ENCODE results near the gene ZNF485. TPM values are rescaled to one million over a fixed set of nuclear protein-coding genes. Genes with fewer than 3 reads are reported as not detected.
A peak's percentile ranks its signal among the peaks of the same experiment; 100 is the strongest.
"Not testable (repeated sequence)": the region's sequence is repeated elsewhere in the genome, so short reads cannot be mapped to it uniquely, and the experiment has no call there.

Gene ZNF485
- total RNA-seq, 2 donors from 2014 or later, result 2.7 to 2.9 TPM

DNA sequence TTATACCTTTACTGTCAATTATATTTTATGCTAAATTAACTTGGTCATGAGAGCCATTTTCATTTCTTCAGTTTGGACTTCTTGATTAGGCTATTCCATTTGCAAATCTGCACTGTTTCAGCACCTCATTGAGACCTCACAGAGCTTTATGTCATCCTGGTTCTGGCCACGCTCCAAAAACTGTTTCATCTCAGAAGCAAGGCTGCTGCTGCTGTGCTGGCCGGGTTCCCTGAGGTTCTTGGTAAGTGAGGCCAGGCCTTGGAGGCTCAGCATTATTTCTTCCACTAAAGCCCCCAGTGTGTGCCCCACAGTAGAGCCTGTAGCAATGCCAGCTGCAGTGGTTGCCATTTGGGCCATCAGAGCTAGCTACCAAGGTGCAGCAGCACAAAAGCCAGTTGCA, 7.8 kb upstream of the ZNF485 start:
- DNase-seq (ENCODE audit: low spot score), result no peak
- intact Hi-C loops (cut with DNase I), result no loop called here

GRCh38 chr10:43599333-43599732, 6.9 kb upstream of the ZNF485 start:
- DNase-seq (ENCODE audit: low spot score), result no peak
- intact Hi-C loops (cut with DNase I), result no loop called here

DNA sequence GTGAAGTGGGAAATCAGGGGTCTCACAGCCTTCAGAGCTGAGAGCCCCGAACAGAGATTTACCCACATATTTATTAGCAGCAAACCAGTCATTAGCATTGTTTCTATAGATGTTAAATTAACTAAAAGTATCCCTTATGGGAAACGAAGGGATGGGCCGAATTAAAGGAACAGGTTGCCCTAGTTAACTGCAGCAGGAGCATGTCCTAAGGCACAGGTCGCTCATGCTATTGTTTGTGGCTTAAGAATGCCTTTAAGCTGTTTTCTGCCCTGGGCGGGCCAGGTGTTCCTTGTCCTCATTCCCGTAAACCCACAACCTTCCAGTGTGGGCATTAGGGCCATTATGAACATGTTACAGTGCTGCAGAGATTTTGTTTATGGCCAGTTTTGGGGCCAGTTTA, 4.7 kb upstream of the ZNF485 start:
- intact Hi-C loops (cut with DNase I); DNase-seq (ENCODE audit: low spot score): not testable (repeated sequence)

- no peak for DNase-seq (ENCODE audit: low spot score)
- intact Hi-C loops (cut with DNase I), result no loop called here
These were observed 352 bp upstream of the ZNF485 start for GRCh38 chr10:43605850-43606322.

DNA sequence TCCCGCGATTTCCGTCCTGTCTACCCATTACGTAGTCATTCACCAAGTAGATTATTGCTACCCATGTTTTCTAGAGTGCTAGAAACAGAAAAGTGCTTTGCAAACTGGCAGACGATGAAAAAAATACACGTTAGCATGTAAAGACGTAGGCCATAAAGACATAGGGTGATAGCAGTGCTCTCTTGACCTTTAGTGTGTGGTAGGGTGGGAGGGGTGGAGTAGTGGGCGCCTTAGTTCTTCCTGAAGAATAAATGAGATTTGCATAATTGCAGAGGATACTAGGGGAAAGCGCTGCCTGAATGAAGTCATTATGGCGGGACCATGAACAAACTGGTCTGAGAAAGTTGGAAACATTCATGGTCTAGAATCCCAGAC, 948 bp downstream of the ZNF485 start:
- no peak for DNase-seq (ENCODE audit: low spot score)

GRCh38 chr10:43610636-43611035, 4.4 kb downstream of the ZNF485 start:
- intact Hi-C loops (cut with DNase I), result no loop called here
- no peak for DNase-seq (ENCODE audit: low spot score)

More for the DNA sequence above, 948 bp downstream of the ZNF485 start:
- intact Hi-C loops (cut with DNase I), result no loop called here

DNA sequence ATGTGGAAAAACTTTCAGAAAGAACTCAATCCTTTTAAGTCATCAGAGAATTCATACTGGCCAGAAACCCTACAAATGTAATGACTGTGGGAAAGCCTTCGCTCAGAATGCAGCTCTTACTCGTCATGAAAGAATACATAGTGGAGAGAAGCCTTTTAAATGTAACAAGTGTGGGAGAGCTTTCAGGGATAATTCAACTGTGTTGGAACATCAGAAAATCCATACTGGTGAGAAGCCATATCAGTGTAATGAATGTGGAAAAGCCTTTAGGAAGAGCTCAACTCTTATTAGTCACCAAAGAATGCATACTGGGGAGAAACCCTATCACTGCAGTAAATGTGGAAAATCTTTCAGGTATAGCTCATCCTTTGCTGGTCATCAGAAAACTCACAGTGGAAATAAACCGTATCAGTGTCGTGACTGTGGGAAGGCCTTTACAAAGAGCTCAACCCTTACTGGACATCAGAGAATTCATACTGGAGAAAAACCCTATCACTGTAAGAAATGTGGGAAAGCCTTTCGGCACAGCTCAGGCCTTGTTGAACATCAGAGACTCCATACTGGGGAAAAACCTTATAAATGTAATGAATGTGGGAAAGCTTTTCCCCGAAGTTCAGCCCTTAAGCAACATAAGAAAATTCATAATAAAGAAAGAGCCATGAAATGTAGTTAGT, 10.6 kb downstream of the ZNF485 start:
- DNase-seq (ENCODE audit: low spot score), result no peak
- intact Hi-C loops (cut with DNase I), result no loop called here

DNA sequence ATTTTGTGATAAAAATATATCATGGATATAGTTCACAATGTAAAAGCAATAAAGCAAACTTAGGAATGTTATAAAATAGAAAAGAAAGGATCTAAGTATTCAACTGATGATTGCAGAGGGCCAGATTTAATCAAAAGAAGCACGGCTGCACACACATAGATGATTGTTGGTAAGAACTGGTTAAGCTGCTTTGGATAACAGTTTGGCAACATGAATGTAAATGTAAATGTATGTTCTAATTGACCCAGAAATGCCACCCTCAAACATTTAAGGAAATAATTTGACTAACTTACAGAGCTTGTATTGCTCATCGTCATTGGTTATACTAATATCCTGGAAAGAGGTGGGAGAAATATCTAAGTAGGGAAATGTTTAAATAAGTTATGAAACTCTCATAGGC, 13.1 kb downstream of the ZNF485 start:
- intact Hi-C loops (cut with DNase I), result no loop called here
- DNase-seq (ENCODE audit: low spot score), result no peak

DNA sequence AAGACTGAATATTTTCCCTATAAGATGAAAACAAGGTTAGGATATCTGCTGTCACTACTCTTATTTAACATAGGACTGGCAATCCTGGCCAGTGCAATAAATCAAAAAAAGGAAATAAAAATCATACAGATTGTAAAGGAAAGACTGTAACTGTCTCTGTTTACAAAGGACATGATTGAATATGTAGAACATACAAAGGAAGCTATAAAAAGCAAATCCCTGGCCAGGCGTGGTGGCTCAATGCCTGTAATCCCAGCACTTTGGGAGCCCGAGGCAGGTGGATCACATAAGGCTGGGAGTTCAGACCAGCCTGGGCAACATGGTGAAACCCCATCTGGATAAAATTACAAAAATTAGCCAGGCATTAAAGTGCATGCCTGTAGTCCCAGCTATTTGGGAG, 15.8 kb downstream of the ZNF485 start:
- no peak for DNase-seq (ENCODE audit: low spot score)
- intact Hi-C loops (cut with DNase I), result no loop called here

DNA sequence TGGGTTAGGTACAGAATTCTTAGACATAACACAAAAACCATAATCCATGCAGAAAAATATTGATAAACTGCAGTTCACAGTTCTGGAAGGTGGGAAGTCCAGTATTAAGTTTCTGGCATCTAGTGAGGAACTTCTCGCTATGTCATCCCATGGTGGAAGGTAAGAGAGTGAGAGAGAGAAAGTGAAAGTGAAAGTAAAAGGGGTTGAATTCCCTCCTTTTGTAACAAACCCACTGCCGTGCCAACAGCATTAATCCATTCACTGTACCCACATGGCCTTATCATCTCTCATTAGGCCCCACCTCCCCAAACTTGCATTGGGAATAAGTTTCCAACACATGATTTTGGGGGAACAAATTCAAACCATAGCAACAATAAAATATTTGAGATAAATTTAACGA, 17.1 kb downstream of the ZNF485 start:
- intact Hi-C loops (cut with DNase I), result no loop called here
- no peak for DNase-seq (ENCODE audit: low spot score)

GRCh38 chr10:43627942-43628341, 21.7 kb downstream of the ZNF485 start:
- DNase-seq (ENCODE audit: low spot score), result no peak
- intact Hi-C loops (cut with DNase I), result no loop called here

GRCh38 chr10:43628956-43629355, 22.7 kb downstream of the ZNF485 start:
- intact Hi-C loops (cut with DNase I), result no loop called here
- no peak for DNase-seq (ENCODE audit: low spot score)

DNA sequence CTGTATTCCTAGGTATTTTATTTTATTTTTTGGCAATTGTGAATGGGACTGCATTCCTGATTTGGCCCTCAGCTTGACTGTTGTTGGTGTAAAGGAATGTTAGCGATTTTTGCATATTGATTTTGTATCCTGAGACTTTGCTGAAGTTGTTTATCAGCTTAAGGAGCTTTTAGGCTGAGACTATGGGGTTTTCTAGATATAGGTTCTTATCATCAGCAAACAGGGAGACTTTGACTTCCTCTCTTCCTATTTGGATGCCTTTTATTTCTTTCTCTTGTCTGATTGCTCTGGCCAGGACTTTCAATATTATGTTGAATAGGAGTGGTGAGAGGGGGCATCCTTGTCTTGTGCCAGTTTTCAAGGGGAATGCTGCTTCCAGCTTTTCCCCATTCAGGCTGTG, 29.6 kb downstream of the ZNF485 start:
- intact Hi-C loops (cut with DNase I); DNase-seq (ENCODE audit: low spot score): not testable (repeated sequence)

GRCh38 chr10:43640603-43641002, 34.4 kb downstream of the ZNF485 start:
- intact Hi-C loops (cut with DNase I), result loop anchor here in 1 of 2 donors (2.0 kb wide), 1 partner anchor 66 kb away; no protein-coding TSS in a partner anchor
- DNase-seq (ENCODE audit: low spot score), result no peak

DNA sequence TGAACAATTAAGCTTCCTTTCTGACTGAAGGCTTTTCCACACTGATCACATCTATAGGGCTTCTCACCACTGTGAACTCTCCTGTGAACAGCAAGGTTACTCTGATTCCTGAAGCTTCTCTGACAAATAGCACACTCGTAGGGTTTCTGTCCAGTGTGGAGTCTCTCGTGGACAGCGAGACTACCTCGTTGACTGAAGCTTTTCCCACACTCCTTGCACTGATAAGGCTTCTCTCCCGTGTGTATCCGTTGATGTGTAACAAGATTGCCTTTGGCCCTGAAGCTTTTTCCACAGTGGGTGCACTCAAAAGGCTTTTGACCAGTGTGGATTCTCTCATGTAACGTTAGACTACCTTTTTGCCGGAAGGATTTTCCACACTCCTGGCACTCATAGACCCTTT, 38.0 kb downstream of the ZNF485 start:
- intact Hi-C loops (cut with DNase I), result no loop called here
- no peak for DNase-seq (ENCODE audit: low spot score)

DNA sequence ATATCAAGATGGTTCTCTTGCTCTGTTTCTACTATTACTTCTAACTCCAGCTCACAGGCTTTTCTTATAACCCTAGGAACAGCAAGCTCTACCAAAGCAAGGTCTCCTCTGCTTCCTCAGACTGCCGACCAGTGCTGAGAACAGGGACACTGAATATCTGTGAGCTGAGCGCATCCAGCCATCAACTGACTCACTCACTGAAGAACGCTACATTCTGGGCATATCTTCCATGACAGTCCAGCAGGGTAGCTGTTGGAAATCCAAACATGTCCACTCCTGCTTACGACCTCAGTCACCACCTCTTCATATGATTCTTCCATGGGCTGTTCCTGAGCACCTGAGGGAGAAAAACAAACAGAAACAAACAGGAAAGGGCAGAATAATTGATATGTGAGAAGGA, 39.6 kb downstream of the ZNF485 start:
- intact Hi-C loops (cut with DNase I), result no loop called here
- DNase-seq (ENCODE audit: low spot score), result no peak

DNA sequence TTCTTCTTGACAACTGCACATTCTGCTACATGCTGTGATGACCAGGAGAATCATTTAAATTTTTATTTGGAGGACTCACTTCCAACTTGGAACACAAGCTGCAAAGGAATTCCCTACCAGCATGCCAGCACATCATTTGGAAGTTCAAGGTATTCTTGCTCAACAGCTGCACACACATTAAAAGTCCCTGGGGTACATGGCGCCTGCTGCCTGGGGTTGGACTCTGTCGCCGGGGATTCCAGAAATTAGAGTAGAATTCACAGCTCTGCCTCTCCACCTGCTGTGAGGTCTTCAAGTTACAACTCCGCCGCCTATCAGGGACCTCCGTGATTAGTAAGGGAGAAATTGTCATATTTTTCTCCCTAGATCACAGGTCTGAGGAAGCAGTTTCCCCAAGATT, 41.3 kb downstream of the ZNF485 start:
- intact Hi-C loops (cut with DNase I), result no loop called here

GRCh38 chr10:43648095-43648397, 41.8 kb downstream of the ZNF485 start:
- no peak for DNase-seq (ENCODE audit: low spot score)
- intact Hi-C loops (cut with DNase I), result no loop called here

More for the DNA sequence above, 41.3 kb downstream of the ZNF485 start:
- no peak for DNase-seq (ENCODE audit: low spot score)

GRCh38 chr10:43648398-43649184, 42.4 kb downstream of the ZNF485 start, which contains the start of gene ZNF32:
Gene ZNF32 (minus strand): TSS chr10:43648881. CDS start chr10:43646133, 2,748 bp downstream.
- peak; percentile 94 for DNase-seq (ENCODE audit: low spot score)
- intact Hi-C loops (cut with DNase I), result no loop called here

DNA sequence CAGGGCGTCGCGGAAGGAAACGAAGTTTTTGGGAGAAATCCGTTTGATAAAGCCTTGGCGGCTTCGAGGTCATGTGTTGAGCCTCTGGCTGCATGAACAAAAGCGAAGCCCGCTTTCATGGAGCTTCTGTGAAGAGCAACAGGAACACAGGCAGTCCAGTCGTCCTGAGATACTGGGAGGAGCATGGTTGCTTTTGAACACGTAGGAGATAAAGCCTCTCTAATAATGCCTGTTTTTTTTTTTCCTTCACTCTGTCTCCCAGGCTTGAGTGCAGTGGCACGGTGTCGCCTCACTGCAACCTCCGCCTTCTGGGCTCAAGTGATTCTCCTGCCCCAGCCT, 42.9 kb downstream of the ZNF485 start:
- DNase-seq (ENCODE audit: low spot score), result no peak
- intact Hi-C loops (cut with DNase I), result no loop called here

- intact Hi-C loops (cut with DNase I), result no loop called here
- no peak for DNase-seq (ENCODE audit: low spot score)
These were observed 47.5 kb downstream of the ZNF485 start for GRCh38 chr10:43653746-43654145.
